CD4-positive, alpha-beta T cell treated with Interleukin-2 at 100 ng/mL for 4 hours (primary cell): ENCODE data around the gene OR2T5.
"Not testable (repeated sequence)": the region's sequence is repeated elsewhere in the genome, so short reads cannot be mapped to it uniquely, and the experiment has no call there.

ENCODE experiments used
- DNase-seq: peaks from one replicate; pipeline ENCODE4 v3.0.0-alpha.2; 2020; ENCODE audit warnings: low spot score

OR2T5 gene

GRCh38 chr1:248507773-248508172 is 19.4 kb downstream of the OR2T5 start, which contains the start of gene OR2G6:
Gene OR2G6, plus strand, starts transcription at chr1:248508073. Its CDS starts 13,574 bp downstream, at chr1:248521647.
- not testable (repeated sequence) for DNase-seq

DNA sequence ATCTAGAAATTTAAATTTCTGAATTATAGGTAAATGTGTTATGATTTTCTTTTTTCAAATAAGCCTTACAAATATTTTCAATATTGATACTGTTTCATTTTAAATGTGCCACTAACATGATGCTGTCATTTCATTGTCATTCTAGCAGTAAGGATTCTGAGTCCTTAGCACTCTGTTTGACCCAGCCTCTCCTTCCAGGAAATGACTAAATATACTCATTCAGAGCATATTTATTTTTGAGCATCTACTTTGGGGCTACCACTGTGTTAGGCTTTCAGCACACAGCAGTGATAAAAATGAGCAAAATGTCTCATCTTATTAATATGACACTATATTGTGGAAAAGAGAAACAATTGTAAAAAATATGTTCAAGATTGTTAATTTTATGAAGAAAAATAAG is 21.8 kb downstream of the OR2T5 start:
- DNase-seq, result not testable (repeated sequence)

- no peak for DNase-seq
Measured at GRCh38 chr1:248521856-248522255, 33.5 kb downstream of the OR2T5 start.

DNA sequence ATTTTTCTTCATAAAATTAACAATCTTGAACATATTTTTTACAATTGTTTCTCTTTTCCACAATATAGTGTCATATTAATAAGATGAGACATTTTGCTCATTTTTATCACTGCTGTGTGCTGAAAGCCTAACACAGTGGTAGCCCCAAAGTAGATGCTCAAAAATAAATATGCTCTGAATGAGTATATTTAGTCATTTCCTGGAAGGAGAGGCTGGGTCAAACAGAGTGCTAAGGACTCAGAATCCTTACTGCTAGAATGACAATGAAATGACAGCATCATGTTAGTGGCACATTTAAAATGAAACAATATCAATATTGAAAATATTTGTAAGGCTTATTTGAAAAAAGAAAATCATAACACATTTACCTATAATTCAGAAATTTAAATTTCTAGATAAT is 49.1 kb downstream of the OR2T5 start:
- not testable (repeated sequence) for DNase-seq
